Breast epithelium (tissue), 4 donors: ENCODE results near the gene AP2A1. TPM values are rescaled to one million over a fixed set of nuclear protein-coding genes. Genes with fewer than 3 reads are reported as not detected.

Experiments
- DNase-seq, 2 donors: peaks; one replicate each; pipeline ENCODE4 v3.0.0-alpha.2; 2019; ENCODE audit warnings: low spot score in 2 of 2
- H3K27ac ChIP-seq, 2 donors: fragments of 200-600 bp; sonication (generic) in 1 of 2; one replicate each; pipeline ENCODE4 v1.5.1; 2016 to 2019; ENCODE audit warnings: mild to moderate bottlenecking in 1 of 2
- H3K27me3 ChIP-seq, 2 donors: fragments of 200-600 bp; sonication (generic) in 1 of 2; one replicate each; pipeline versions ENCODE4 v1.5.1 to v1.6.0; 2017 to 2019; ENCODE audit warnings: control low read depth in 1 of 2, mild to moderate bottlenecking in 1 of 2
- H3K36me3 ChIP-seq: fragments of 200-600 bp; one replicate; pipeline ENCODE4 v1.5.1; 2019
- H3K4me1 ChIP-seq, 2 donors: fragments of 200-600 bp; sonication (generic); one replicate each; pipeline ENCODE4 v1.5.1; 2016 to 2019; ENCODE audit warnings: control low read depth in 1 of 2
- H3K4me3 ChIP-seq, 3 donors: fragments of 200-600 bp; sonication (generic); 1 replicate in 2 of 3; 2 replicates in 1 of 3; pipeline ENCODE4 v1.5.1; 2016 to 2019; ENCODE audit warnings: mild to moderate bottlenecking in 3 of 3, moderate library complexity in 2 of 3
- H3K9me3 ChIP-seq, 2 donors: fragments of 200-600 bp; sonication (generic) in 1 of 2; one replicate each; pipeline ENCODE4 v1.5.1; 2016 to 2019; ENCODE audit warnings: control low read depth in 1 of 2
- CTCF ChIP-seq, 3 donors: fragments of 450-650 bp; IDR thresholded peaks; one replicate each; pipeline ENCODE4 v1.5.1; 2016 to 2017; ENCODE audit warnings: antibody characterized with exemption in 3 of 3, mild to moderate bottlenecking in 3 of 3, moderate library complexity in 3 of 3
- POLR2A ChIP-seq: fragments of 450-650 bp; IDR thresholded peaks from one replicate; pipeline ENCODE4 v1.6.1; 2016; ENCODE audit warnings: antibody characterized with exemption, mild to moderate bottlenecking, moderate library complexity
- POLR2AphosphoS5 ChIP-seq, 3 donors: sonication (generic); formaldehyde crosslinking; IDR thresholded peaks; one replicate each; pipeline ENCODE4 v1.6.1; 2017; ENCODE audit warnings: antibody characterized with exemption in 3 of 3
- intact Hi-C: fragments of 100-400 bp; cut with DNase I; formaldehyde crosslinking; loops from one replicate; pipeline ENCODE4 v1.15.1; 2023; ENCODE audit warnings: low total_unique reads
- total RNA-seq, 3 donors: library from RNA; depleted of rRNA; stranded (reverse); fragments of >200 nt; gene quantifications; one replicate each; pipeline ENCODE4 v1.1.0, GENCODE V29; 2016

The AP2A1 gene
- total RNA-seq, 3 donors from 2014 or later: 42.1 to 71.0 (median 59.3) TPM

GRCh38 chr19:49786376-49786820 lies 19.6 kb downstream of the AP2A1 start:
- no peak for TF ChIP-seq CTCF (IDR thresholded peaks at IDR 0.05)
- no peak for TF ChIP-seq POLR2AphosphoS5 (IDR thresholded peaks at IDR 0.05)
- no peak for TF ChIP-seq POLR2A
- Histone ChIP-seq H3K36me3 (no peaks in the 10 kb centered on the region), H3K27ac (peak overlapping the region in 1 of 2 donors; percentile 32), H3K9me3 (no peaks in the 10 kb centered on the region), H3K4me3 (no peak overlapping the region), H3K4me1 (no peaks in the 10 kb centered on the region), H3K27me3 (no peaks in the 10 kb centered on the region)
- no peak for DNase-seq
- intact Hi-C loops: no loop called here

- TF ChIP-seq POLR2A (no peak), POLR2AphosphoS5 (IDR thresholded peaks at IDR 0.05) (no peak), CTCF (IDR thresholded peaks at IDR 0.05) (no peak)
- Histone ChIP-seq H3K4me1 (no peaks in the 10 kb centered on the region), H3K4me3 (no peak overlapping the region), H3K36me3 (peaks cover under 1% of the 10 kb centered on the region), H3K9me3 (no peaks in the 10 kb centered on the region), H3K27me3 (no peaks in the 10 kb centered on the region), H3K27ac (no peak overlapping the region)
- intact Hi-C loops: no loop called here
- DNase-seq: no peak
Observed at GRCh38 chr19:49787746-49788145, 20.9 kb downstream of the AP2A1 start.

- Histone ChIP-seq H3K27ac (no peak overlapping the region), H3K9me3 (no peaks in the 10 kb centered on the region), H3K4me3 (no peak overlapping the region), H3K4me1 (no peaks in the 10 kb centered on the region), H3K27me3 (no peaks in the 10 kb centered on the region), H3K36me3 (peaks cover 9% of the 10 kb centered on the region)
- TF ChIP-seq POLR2A: no peak
- no peak for DNase-seq
- intact Hi-C loops: no loop called here
Observed at GRCh38 chr19:49788857-49789256, 22.1 kb downstream of the AP2A1 start.

- Histone ChIP-seq H3K36me3 (peaks cover 17% of the 10 kb centered on the region), H3K27ac (no peak overlapping the region), H3K4me1 (no peaks in the 10 kb centered on the region), H3K27me3 (no peaks in the 10 kb centered on the region), H3K4me3 (no peak overlapping the region), H3K9me3 (no peaks in the 10 kb centered on the region)
- DNase-seq: no peak
- intact Hi-C loops: no loop called here
- no peak for TF ChIP-seq POLR2AphosphoS5 (IDR thresholded peaks at IDR 0.05)
- no peak for TF ChIP-seq POLR2A
- TF ChIP-seq CTCF (IDR thresholded peaks at IDR 0.05): no peak
Observed at GRCh38 chr19:49790866-49791265, 24.1 kb downstream of the AP2A1 start.

- TF ChIP-seq CTCF (IDR thresholded peaks at IDR 0.05) (no peak), POLR2AphosphoS5 (IDR thresholded peaks at IDR 0.05) (no peak), POLR2A (no peak)
- no peaks in the 10 kb centered on the region for H3K27me3 ChIP-seq
- intact Hi-C loops: no loop called here
- no peaks in the 10 kb centered on the region for H3K9me3 ChIP-seq
- H3K36me3 ChIP-seq: peaks cover 22% of the 10 kb centered on the region
- no peaks in the 10 kb centered on the region for H3K4me1 ChIP-seq
- no peak for DNase-seq
- no peak overlapping the region for H3K4me3 ChIP-seq
- H3K27ac ChIP-seq: peak overlapping the region; percentile 30 to 36
Observed at GRCh38 chr19:49791776-49792445, 25.1 kb downstream of the AP2A1 start.
